GM19455 (cell line): ENCODE data around the gene PELI1.
A peak's percentile ranks its signal among the peaks of the same experiment; 100 is the strongest.

Experiments
- ATAC-seq: cut with Tn5 transposase; IDR thresholded peaks from one replicate; pipeline ENCODE4 v1.9.1; 2021; ENCODE audit not compliant: unreplicated experiment

The PELI1 gene, protein sequence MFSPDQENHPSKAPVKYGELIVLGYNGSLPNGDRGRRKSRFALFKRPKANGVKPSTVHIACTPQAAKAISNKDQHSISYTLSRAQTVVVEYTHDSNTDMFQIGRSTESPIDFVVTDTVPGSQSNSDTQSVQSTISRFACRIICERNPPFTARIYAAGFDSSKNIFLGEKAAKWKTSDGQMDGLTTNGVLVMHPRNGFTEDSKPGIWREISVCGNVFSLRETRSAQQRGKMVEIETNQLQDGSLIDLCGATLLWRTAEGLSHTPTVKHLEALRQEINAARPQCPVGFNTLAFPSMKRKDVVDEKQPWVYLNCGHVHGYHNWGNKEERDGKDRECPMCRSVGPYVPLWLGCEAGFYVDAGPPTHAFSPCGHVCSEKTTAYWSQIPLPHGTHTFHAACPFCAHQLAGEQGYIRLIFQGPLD

DNA sequence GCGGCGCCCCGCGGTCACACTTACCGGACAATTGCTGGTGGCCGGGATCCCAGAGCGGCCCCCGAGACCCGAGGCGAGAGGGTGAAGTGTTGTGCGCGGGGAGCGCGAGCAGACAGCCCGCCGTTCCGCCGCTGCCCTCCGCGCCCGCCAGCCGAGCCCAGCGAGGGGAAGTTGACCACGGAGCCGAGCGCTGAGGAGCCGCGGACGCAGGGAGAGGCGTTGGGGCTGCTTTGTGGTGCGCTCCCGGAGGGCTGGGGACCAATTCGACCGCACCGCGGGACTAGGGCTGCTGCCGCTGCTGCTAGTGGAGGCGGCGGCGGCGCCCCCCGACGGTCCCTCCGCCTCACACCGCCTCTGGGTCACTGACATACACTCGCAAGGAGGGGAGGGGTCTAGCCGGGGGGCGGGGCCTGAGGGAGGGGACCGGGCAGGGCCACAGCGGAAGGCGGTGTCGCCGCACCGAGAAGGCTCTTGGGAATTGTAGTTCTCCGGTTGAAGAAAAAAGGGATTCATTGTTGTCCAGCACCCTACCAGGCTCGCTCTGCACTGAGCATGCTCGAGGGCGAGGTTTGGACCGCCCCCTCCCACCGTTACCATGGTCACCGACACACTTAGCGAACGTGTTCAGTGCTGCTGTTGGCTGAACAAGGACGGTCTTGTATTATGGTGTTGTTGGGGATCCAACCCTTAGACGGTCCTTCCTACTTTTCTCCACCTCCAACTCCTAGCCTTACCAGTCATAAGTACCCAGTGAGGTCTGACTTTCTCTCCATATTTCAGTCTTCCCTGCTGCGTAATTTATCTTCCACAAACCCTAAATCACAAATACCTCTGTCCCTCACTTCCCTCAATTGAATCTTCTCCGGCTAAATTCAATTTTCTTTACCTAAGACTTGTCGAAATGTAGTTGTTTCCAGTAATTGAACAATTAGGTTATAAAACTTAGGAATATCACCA, at the start of gene PELI1:
PELI1 (minus strand) TSS at position 364 of the 957 bp plus-strand sequence. CDS start 36,110 bp downstream, outside the sequence.
- peak; percentile 87 for ATAC-seq

- ATAC-seq = no peak
Measured at GRCh38 chr2:64193491-64193890, 49.3 kb upstream of the PELI1 start.

GRCh38 chr2:64192664-64193105, 48.5 kb upstream of the PELI1 start:
- no peak for ATAC-seq

DNA sequence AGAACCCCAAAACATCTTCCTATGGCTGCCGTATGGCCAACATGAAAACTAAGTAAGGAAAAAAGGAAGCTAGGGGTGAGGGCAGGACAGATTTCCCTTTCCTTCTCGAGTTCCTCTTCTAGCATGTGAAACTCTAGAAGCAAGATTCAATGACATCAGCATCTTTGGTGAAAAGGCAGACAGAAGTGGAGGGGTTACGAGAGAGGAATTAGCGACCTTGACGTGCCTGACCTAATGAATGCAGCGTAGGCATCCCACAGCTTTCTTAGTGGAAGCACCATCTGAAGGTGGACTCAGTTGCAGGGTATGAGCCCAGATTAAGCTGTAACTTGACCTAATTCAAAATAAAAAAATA, 47.9 kb upstream of the PELI1 start:
- no peak for ATAC-seq

- ATAC-seq = no peak
Measured at GRCh38 chr2:64189586-64189985, 45.4 kb upstream of the PELI1 start.

DNA sequence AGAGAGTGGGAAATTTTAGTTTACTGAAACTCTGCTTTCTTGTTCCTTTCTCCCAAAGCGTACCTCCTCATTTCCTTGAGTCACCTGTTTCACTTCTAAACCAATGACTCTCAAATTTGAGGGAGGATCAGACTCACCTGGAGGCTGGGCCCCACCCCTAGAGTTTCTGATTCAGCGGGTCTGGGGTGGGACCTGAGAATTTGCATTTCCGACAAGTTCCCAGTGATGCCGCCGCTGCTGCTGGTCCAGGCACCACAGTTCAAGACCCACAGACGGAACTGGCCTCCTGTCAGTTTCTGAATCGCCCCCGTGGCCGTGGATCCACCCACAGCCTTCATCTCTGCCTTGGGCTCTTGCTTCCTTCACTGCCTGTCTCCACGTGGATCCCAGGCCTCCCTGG, 44.9 kb upstream of the PELI1 start:
- ATAC-seq = no peak

GRCh38 chr2:64186699-64187605, 42.7 kb upstream of the PELI1 start:
- ATAC-seq = no peak

GRCh38 chr2:64179582-64180321, 35.5 kb upstream of the PELI1 start:
- peak; percentile 83 for ATAC-seq

- ATAC-seq = no peak
Measured at GRCh38 chr2:64177315-64177714, 33.1 kb upstream of the PELI1 start.

DNA sequence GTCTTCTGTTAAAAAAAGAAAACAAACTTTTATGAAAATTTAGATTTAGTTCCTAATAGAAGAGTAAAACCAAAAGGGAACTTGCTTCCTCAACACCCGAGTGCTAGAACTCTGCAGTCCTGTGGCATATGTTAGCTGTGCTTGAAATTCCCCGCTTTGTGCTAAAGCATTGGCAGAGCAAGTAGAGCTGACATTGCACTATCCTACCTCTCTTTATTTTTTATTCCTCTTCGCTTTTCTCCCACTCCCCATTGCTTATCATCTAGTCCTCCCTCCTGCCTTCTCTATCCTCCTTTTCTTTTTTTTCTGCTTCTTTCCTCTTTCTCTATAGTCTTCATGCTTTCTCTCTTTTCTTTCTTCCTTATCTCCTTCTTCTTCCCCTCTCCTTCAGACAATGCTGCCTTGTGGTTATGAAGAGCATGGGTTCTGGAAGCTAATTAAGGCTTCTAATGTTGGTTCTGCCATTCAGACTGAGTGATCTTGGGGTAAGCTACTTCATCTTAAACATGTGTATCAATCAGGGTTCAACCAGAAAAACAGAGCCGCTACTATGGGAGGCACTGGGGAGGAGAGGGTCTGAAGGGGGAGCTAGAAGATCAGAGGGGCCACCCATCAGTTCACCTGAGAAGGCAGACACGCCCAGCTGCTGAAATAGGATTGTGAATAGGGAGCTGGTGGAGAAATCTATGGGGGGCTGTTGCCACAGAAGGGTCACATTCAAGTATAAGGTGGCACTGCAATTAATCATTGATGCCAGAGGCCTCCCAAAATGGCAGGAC, 31.4 kb upstream of the PELI1 start:
- ATAC-seq = no peak

DNA sequence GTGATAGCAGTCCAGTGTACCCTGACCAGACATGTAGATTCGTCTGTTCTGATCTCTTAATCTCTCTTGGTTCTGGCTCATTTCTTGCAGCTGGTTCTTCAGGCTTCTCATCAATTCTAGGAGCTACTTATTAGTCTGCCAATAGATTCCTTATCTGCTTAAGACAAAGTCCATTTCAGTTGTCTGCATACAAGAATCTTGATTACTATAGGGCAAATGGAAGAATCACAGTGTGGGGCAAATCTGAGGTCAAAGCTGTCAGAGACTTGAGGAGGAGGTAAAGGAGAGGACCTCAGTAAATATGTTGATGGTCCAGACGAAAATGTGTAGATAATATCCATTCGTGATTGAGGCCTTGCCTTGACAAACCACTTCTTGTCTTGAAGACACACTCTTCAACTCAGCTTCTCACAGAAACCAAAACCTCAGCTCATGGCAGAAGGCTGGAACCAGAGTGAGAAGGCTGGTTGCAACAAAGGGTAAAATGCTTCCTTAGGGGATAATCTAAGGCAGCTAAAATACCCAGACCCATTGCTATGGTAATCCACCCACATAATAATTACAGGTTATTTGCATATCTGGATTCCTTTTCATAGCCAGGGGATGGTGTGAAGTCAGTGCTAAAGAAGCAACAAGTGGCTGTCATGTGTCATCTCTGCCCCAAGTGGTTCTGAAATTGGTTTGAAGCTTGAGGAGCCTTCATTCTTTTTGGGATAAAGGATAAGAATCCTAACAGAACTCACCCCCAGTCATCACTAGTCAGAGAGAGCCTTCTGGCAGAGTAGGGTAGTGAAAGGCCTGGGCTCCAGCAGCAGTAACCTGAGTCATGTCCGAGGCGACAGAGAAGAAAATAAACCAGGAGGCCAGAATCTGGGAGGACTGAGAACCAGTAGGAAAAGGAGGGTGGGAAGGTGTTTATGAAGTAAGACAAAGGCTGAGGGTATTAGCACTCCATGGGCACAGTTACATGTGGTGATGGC, 29.2 kb upstream of the PELI1 start:
- no peak for ATAC-seq

- ATAC-seq = no peak
Measured at GRCh38 chr2:64168756-64169155, 24.5 kb upstream of the PELI1 start.

DNA sequence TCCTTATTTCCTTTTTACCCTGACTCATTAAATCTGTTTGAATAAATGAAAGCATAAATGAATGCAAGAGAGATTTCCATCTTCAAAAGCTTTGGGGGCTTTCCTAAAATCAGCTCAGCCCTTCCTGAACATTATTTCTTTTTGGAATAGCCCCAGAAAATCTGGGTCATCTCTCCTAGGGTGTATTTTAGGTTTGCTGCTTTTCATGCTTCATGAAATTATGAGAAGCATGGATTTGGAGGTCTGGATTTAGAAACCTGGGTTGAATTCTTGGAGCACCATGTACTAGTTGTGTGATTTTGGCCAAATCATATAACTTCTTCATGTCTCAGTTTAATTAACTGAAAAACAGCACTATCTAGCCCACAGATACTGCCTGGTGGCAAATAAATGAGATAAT, 24.0 kb upstream of the PELI1 start:
- ATAC-seq = no peak

GRCh38 chr2:64166637-64167420, 22.6 kb upstream of the PELI1 start:
- ATAC-seq = no peak

DNA sequence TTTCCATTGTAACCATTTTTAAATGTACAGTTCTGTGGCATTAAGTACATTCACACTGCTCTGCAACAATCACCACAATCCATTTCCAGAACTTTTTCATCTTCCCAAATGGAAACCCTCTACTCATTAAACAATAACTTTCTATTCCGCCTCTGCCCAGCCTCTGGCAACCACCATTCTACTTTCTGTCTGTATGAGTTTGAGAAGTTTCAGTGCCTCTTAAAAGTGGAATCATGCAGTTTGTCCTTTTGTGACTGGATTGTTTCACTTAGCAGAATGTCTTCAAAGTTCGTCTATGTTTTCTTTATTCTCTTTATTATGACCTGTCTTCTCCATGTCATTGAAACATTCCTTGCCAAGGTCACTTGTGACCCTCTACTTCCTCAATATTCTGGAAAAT, 22.0 kb upstream of the PELI1 start:
- no peak for ATAC-seq

DNA sequence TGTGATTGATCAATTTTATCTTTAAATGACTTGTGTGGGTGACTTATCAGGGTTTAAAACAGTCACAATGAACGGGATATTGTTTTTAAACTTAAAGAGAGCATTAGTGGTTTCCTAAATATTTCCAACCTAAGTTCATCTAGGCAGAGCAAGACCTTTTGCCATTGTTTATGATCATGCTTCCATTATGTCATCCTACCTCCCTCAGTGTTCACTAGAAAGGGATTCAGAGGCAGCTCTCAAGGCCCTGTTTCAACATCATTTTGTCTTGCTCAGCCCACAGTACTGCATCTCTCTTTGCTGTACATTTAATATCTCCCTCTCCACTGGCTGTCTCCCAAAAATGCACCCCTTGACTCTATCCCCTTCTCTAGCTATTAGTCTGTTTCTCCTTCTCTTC, 21.5 kb upstream of the PELI1 start:
- no peak for ATAC-seq

GRCh38 chr2:64164629-64165028, 20.4 kb upstream of the PELI1 start:
- ATAC-seq = no peak
